HG03045 (cell line): ENCODE measurements around the gene GSTM1.
"Not testable (repeated sequence)": the region's sequence is repeated elsewhere in the genome, so short reads cannot be mapped to it uniquely, and the experiment has no call there.

Source experiments
- ATAC-seq: cut with Tn5 transposase; IDR thresholded peaks from one replicate; pipeline ENCODE4 v1.9.1; 2021; ENCODE audit warnings: mild to moderate bottlenecking, moderate library complexity; ENCODE audit not compliant: unreplicated experiment

The GSTM1 gene

GRCh38 chr1:109697066-109697465 lies 9.4 kb downstream of the GSTM1 start:
- ATAC-seq, result no peak

GRCh38 chr1:109697861-109698260 lies 10.2 kb downstream of the GSTM1 start:
- not testable (repeated sequence) for ATAC-seq

DNA sequence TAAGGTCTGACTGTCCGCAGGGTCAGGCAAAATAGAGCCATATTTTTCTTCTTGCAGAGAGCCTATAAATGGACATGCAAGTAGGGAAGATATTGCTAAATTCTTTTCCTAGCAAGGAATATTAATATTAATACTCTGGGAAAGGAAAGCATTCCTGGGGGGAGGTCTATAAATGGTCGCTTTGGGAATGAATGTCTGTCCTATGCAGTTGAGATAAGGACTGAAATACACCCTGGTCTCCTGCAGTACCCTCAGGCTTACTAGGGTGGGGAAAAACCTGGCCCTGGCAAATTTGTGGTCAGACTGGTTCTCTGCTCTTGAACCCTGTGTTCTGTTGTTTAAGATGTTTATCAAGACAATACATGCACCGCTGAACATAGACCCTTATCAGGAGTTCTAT lies 15.3 kb downstream of the GSTM1 start:
- not testable (repeated sequence) for ATAC-seq

DNA sequence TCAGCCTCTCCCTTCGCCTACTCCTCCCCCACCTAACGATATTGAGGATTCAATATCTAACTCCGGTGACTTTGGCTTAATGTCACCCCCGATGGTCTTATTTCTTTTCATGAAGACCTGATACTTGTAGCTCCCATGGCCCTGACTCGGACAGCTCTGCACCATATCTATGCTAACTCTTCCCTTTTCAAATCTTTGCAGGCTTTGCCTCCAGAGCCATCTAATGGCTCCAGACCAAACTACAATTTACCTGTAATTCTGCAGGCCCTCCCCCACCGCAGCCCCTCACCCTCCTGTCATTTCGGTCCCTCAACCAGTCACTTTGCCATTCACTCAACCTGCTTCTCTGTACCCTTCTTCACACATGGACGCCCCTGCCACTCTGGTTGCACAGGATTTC lies 16.6 kb downstream of the GSTM1 start:
- ATAC-seq, result no peak

DNA sequence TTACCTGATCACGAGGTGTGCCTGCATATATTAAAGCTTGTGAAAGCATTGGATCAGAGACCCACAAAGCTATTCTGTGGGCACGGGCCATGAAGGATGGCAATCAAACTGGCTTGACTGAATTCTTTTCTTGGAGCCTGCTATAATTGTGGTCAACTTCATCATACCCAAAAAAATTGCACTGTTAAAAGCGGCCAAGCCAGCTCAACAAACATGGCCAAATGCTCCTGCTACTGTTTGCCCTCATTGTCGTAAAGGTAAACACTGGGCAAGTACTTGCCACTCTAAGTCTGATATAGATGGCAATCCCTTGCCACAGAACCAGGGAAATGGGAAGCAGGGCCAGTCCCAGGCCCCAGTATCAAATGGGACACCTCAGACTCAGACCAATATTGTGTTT lies 17.8 kb downstream of the GSTM1 start:
- no peak for ATAC-seq

DNA sequence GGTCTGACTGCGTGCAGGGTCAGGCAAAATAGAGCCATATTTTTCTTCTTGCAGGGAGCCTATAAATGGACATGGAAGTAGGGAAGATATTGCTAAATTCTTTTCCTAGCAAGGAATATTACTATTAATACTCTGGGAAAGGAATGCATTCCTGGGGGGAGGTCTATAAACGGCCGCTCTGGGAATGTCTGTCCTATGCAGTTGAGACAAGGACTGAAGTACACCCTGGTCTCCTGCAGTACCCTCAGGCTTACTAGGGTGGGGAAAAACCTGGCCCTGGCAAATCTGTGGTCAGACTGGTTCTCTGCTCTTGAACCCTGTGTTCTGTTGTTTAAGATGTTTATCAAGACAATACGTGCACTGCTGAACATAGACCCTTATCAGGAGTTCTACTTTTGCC lies 21.3 kb downstream of the GSTM1 start:
- not testable (repeated sequence) for ATAC-seq

DNA sequence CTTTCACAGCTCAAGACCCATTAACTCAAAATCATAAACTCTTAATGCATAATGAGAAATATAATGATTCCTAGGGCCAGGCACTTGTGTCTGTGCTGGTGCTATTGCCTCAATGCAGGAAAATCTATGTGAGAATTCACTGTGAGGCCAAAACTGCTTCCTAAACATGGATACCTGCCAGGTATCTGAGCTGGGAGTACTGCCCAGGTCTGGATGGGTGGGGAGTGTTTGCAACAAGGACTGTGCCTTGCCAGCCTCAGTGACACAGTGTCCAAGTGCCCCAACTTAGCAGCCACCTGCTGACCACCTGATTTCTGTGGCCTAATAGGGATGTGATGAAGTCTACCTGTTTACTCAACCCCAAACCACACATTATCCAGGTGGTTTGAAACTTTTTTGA lies 22.2 kb downstream of the GSTM1 start:
- ATAC-seq, result not testable (repeated sequence)

- ATAC-seq, result not testable (repeated sequence)
Measured at GRCh38 chr1:109711593-109712320, 24.1 kb downstream of the GSTM1 start, which contains the start of gene GSTM5. Gene GSTM5 (plus strand): TSS chr1:109712251. CDS start chr1:109712313, 62 bp downstream.

GRCh38 chr1:109712321-109712864 lies 24.8 kb downstream of the GSTM1 start:
- no peak for ATAC-seq

DNA sequence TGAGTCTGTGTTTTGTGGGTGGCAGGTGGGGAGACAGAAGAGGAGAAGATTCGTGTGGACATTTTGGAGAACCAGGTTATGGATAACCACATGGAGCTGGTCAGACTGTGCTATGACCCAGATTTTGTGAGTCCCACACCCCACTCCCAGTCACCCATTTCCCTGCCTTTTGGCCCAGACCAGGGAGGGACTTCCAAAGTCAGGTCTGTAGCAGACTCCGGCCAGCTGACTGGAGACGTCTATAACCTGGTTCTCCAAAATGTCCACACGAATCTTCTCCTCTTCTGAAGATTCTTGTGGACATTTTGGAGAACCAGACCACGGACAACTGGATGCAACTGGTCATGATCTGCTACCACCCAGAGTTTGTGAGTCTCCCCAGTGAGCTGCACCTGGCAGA lies 26.0 kb downstream of the GSTM1 start:
- ATAC-seq, result no peak

DNA sequence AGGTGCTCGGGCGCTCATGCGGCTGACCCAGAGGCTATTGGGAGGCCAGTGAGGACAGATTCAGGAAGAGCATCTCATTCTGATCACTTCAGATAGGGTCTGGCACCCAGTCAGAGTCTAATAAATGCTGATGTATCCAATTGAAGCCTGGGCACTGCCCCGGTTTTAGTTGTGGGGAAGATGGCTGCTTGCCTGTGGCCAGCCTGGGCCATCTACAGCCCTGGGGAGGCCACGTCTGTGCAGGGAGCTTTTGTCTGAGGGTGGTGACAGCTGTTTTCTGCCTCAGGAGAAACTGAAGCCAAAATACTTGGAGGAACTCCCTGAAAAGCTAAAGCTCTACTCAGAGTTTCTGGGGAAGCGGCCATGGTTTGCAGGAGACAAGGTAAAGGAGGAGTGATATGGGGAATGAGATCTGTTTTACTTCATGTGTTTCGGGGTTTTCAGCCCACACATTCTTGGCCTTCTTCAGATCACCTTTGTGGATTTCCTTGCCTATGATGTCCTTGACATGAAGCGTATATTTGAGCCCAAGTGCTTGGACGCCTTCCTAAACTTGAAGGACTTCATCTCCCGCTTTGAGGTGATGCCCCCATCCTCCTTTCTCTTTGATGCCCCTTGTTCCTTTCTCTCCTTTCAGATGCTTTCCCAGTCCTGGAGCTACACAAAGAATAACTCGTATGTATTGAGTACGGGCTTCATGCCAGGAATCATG lies 27.2 kb downstream of the GSTM1 start:
- no peak for ATAC-seq

DNA sequence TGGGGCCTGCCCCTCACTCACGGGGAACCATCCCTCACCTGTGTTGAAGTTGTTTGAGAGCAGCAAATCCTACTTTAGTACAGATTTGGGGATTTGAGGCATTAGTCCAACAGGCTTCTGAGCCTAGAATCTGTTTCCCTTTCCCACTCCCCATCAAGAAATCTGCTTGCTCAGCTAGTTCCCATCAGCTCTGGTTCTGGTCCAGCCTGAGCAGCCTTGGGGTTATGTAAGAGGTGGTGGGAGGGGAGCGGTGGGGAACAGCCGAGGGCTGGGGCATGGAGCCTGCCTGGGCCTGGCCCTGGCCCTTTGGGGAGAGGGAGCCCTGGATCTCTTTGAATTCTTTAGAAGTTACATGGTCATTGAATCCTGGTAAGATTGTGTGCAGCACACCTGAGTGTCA lies 28.5 kb downstream of the GSTM1 start:
- no peak for ATAC-seq

DNA sequence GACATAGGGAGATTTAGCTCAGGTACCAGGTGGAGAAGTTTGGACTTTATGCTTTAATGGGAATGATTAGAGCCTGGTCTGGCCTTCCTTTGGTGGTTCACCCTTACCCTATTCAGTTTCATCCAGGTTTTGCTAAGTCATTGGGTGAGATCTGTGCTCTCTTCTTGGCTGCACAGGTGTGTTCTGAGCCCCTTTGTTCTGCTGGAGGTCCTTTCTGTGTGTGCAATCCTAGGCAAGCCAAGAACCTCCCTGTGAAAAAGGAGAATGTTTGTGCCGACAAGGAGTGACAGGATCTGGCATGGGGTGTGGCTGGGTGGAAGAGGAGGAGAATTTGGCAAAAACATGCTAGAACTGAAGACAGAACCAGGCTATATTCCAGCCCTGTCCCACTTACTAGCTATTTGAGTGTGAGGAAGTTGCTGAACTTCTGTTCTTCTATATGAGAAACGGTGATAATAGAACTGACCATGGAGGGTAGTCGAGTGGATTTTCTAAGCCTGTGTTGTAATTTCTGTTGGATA lies 29.0 kb downstream of the GSTM1 start:
- no peak for ATAC-seq

DNA sequence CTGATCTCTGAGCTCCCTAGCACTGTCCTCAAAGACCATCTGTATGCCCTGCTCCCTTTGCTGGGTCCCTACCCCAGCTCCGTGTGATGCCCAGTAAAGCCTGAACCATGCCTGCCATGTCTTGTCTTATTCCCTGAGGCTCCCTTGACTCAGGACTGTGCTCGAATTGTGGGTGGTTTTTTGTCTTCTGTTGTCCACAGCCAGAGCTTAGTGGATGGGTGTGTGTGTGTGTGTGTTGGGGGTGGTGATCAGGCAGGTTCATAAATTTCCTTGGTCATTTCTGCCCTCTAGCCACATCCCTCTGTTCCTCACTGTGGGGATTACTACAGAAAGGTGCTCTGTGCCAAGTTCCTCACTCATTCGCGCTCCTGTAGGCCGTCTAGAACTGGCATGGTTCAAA lies 30.1 kb downstream of the GSTM1 start:
- ATAC-seq, result no peak

- ATAC-seq, result no peak
Measured at GRCh38 chr1:109718495-109718894, 30.9 kb downstream of the GSTM1 start.

- no peak for ATAC-seq
Measured at GRCh38 chr1:109719337-109719837, 31.8 kb downstream of the GSTM1 start.

DNA sequence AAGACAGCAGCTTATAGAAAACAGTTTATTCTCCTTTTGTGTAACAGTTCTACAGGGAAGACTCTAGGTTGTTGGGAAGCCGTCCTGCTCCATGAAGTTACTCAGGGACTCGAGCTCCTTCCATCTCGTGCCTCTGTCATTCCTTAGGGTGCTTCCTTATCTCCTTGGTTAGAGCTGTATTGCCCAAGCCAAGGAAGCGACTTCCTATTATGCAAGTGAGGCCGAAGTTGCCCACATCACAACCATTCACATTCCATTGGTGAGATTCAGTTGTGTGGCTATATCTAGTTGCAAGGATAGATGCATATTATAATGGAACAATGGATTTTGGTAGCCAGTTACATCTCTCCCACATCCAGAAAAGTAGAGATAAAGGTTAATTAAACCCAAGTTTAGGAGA lies 33.4 kb downstream of the GSTM1 start:
- ATAC-seq, result no peak

DNA sequence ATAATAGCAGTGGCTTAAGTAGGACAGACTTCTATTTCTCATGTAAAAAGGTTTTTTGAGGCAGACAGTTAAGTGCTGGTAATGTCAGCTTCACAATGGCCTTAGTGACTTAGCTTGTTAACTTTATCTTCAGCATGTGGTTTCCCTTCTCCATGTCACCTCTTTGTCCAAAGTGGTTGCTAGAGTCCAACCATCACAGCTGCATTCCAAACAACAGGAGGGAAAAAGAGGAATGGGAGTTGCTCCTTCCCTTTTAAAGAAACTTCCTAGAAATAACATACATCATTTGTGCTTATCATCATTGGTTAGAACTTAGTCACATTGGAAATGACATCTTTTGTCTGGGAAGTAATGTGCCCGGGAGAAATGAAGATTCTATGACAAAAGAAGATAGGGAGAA lies 34.4 kb downstream of the GSTM1 start:
- no peak for ATAC-seq

DNA sequence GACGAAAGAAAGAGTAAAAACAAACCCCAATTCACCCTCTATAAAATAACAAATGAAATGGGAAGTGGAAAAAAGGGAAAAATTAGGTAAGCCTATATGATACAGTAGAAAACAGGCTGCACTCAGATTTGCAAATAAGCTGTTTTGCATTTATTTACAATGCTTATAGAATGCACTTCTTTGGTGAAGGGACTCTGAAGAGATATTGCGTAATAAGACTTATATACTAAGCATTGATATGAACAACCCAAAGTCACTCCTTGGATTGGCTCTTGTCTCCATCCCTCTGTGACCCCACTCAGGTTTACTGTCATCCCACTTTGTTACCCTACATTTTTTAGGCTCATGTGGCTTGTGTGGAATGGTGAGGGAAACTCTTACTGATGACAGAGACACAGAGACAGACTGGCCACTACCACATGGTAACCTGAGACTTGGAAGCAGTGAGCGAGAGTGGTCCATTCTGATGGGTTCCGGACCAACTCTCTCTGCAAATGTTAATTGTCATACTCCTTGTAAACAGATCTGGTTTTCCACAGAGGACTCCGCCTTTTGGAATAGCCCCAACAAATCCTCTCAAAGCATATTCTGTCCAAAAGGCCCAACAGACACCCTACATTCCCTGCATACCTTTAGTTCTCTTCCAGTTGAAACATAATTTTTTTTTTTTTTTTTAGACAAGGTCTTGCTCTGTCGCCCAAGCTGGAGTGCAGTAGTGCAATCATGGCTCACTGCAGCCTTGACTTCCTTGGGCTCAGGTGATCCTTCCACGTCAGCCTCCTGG lies 35.5 kb downstream of the GSTM1 start:
- ATAC-seq, result no peak

DNA sequence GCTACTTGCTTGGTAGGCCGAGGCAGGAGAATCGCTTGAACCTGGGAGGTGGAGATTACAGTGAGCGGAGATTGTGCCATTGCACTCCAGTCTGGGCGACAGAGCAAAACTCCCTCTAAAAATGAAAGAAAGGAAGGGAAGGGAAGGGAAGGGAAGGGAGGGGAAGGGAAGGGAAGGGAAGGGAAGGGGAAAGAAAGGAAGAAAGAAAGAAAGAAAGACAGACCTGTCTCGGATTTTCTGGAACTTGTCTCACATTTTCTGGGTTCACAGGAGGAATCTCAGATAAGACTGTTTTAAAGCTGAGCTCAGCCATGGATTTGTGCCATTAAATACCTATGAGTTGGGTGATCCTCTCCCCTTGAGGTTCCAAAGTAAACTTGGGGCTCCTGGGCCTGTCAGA lies 37.3 kb downstream of the GSTM1 start:
- ATAC-seq, result no peak

DNA sequence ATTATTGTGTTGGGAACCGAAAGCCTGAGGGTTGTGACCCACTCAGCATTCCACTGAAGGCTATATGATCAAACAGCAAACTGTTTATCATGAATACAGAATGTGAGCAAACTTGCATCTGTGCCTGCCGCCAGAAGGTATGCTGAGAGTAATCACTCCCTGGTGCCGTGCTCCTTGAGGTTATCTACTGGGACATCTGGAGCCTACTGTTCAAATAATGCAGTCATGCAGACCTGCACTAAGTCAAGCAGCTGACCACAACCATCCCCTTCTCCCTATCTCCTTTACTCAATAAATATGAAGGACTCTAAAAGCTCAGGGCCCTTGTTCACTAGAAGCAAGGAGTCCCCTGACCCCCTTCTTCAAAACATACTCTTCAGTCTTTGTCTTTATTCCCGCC lies 37.9 kb downstream of the GSTM1 start:
- ATAC-seq, result no peak
